Measurements from ENCODE around the gene MAST1. TPM values are rescaled to one million over a fixed set of nuclear protein-coding genes. Genes with fewer than 3 reads are reported as not detected.
"Not testable (repeated sequence)": the region's sequence is repeated elsewhere in the genome, so short reads cannot be mapped to it uniquely, and the experiment has no call there.

Gene MAST1
- 0.36 TPM for total RNA-seq

GRCh38 chr19:12838182-12838885 lies at the start of gene MAST1:
Gene MAST1, plus strand, starts transcription at chr19:12838515. Its CDS starts 58 bp downstream, at chr19:12838573.
- no peak for DNase-seq (ENCODE audit: low spot score)

DNA sequence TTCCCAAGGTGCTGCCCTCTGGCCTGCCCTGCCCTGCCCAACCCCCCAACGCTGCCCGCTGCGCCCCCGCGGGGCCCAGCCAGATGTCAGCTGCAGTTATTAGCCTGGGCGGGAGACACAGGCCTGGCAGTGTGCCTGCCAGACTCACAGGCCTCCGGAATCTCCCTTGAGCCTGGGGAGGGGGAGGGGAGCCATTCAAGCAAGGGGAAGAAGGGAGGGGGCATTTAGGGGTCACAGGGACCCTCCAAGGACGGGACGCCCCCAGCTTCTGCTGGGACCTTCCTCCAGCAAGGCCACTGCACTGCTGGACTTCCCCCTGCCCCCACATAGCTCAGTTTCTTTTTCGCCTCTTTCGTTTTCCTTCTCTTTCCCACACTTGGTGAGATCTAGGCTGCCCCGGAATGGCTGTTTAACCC lies 49.6 kb upstream of the MAST1 start:
- peak; percentile 80 for DNase-seq (ENCODE audit: low spot score)

- no peak for DNase-seq (ENCODE audit: low spot score)
Measured at GRCh38 chr19:12789098-12789903, 49.0 kb upstream of the MAST1 start.

DNA sequence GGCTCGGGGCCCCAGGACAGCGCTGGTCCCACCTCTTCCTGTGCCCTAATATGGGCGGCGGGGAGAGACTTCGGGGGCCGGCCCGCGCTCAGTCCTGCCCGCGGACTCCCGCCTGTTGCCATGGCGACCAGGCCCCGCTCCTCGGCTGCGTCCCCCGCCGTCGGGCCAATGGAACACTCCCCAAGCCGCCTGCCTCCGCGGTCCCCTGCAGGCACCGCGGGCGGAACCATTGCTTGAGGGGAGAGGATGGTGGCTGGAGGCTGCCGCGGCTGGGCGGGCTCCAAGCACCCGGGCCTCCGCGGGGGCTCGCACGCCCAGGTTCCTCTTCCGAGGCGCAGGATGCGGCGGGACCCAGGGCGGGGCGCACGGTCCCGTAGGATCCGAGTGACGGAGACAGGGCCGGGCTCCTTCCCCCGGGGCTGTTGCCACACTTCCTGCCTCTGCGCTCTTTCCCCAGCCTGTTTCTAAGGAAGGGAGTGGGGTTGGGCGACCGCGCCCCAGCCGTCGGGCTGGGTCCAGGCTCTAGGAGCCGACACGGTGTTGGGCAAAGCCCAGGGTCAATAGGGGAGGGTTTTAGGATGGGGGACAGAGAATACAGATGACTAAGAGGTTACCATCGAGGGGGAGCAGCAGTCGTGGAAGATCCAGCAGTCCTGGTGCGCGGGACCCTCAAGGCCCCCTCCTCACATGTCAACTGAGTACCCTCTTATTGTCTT lies 48.3 kb upstream of the MAST1 start:
- peak; percentile 97 for DNase-seq (ENCODE audit: low spot score)

- peak; percentile 55 for DNase-seq (ENCODE audit: low spot score)
Measured at GRCh38 chr19:12790628-12791344, 47.5 kb upstream of the MAST1 start.

GRCh38 chr19:12791345-12792050 lies 46.8 kb upstream of the MAST1 start, which contains the start of gene JUNB:
Gene JUNB, plus strand, starts transcription at chr19:12791486. Its CDS starts 286 bp downstream, at chr19:12791772.
- DNase-seq (ENCODE audit: low spot score) = peak; percentile 99

GRCh38 chr19:12792051-12792852 lies 46.1 kb upstream of the MAST1 start:
- peak; percentile 78 for DNase-seq (ENCODE audit: low spot score)

DNA sequence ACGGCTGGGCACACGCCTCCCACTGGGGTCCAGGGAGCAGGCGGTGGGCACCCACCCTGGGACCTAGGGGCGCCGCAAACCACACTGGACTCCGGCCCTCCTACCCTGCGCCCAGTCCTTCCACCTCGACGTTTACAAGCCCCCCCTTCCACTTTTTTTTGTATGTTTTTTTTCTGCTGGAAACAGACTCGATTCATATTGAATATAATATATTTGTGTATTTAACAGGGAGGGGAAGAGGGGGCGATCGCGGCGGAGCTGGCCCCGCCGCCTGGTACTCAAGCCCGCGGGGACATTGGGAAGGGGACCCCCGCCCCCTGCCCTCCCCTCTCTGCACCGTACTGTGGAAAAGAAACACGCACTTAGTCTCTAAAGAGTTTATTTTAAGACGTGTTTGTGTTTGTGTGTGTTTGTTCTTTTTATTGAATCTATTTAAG lies 45.4 kb upstream of the MAST1 start:
- peak; percentile 53 for DNase-seq (ENCODE audit: low spot score)

DNA sequence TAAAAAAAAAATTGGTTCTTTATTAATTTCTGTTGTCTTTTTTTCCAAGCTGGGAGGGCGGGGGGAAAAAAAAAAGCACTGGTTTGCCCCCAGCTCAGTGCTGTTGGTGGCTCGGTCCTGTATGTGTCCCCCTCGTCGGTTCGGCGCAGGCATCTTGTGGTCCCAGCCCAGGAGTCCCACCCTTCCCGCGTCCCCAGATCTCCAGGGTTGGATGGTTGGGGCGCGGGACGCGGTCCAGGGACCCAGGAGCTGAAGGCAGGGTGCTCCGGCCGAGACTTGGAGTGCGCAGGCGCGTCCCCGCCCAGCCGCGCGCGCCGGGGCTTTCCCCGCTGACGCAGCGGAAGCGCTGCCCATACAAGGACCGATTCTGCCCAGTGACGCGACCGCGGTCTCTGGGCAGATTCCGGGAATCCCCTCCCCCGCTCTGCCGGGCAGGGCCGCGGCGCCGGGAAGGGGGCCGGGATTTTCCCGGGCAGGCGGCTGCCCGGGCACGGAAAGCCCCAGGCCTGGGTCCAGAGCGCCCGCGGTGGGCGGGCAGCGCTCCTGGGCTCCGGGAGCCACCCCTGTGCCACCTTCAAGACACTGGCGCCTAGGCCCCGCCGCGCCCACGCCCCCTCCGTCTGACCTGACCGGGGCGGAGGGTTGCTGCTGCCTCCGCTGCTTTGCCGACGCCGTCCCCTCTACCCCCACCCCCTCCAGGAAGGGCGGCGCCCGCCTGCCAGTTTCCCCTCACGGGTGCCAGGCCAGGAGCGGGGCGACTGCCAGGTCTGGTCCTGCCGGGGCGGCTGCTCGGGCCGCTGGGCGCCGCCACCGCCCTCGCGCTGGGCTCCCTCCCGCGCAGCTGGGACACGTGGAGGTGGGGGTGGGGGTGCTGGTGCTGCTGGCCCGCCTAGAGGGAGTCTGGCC lies 44.8 kb upstream of the MAST1 start:
- peak; percentile 94 for DNase-seq (ENCODE audit: low spot score)

DNA sequence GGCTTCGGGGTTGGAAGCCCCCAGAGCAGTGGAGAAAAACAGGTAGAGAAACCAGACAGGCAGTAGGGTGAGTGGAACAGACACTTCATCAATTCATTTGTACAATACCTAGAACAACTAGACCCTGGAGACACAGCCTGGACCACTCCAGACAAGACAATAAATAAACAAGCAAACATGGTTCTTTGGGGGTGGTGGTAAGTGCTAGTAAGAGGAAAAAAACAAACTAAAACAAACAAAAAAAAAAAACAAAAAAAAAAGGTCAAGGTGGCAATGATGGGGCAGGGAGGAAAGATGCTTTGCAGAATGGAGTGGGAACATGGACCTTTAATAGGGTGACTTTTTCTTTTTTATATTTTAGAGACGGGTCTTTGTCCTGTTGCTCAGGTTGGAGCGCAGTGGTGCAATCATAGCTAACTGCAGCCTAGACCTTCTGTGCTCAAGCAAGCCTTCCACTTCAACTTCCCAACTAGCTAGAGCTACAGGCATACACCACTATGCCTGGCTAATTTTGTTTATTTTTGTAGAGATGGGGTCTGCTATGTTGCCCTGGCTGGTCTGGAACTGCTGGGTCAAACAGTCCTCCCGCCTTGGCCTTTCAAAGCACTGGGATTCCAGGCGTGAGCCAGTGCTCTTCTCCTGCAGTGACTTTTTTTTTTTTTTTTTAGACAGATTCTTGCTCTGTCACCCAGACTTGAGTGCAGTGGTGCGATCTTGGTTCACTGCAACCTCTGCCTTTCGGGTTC lies 43.9 kb upstream of the MAST1 start:
- DNase-seq (ENCODE audit: low spot score) = peak; percentile 45

GRCh38 chr19:12794971-12795381 lies 43.3 kb upstream of the MAST1 start:
- DNase-seq (ENCODE audit: low spot score) = no peak

DNA sequence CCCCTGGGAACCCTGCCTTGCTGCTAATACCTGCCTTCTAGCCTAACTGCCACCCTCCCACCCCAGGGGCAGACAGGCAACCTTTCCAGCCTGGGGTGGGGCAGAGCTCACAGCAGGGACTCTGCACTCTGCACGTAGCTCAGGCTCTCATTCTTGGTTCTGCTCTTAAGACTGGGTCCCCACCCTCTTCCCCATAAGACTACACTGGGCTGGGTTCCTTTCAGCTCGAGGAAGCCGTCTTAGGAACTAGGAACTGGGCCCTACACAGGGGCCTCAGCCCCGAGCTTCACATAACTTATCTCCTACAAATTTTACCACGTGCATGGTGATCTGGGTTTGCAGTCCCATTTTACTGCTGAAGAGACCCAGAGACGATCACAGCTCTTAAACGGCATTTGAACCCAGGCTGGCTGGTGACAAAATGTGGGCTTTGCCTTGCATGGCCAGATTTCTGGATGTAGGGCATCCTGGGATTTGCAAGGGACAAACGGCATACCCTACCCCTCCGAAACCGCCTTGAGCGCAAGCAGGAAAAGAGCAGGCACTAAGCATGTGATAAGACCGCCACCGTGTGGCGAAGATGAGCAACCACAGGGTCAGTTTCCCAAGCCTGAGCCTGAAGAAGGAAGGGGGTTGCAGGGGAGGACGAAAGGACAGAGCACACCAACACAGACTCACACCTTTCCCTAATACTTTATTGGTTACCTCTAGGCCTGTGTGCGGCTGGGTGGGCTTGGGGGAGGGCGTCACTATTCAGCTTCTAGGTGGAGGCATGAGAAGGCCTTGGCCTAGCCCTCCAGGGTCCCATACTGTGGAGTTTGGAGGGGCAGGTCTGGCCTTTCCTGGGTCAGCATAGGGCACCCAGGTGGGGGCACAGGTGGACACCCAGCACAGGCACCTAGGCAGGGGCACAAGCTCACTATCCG lies 41.9 kb upstream of the MAST1 start:
- DNase-seq (ENCODE audit: low spot score) = peak; percentile 83

GRCh38 chr19:12797141-12797587 lies 41.2 kb upstream of the MAST1 start:
- no peak for DNase-seq (ENCODE audit: low spot score)

GRCh38 chr19:12797607-12798006 lies 40.7 kb upstream of the MAST1 start:
- DNase-seq (ENCODE audit: low spot score) = not testable (repeated sequence)

- no peak for DNase-seq (ENCODE audit: low spot score)
Measured at GRCh38 chr19:12799742-12800465, 38.4 kb upstream of the MAST1 start.

GRCh38 chr19:12800466-12800770 lies 37.9 kb upstream of the MAST1 start:
- no peak for DNase-seq (ENCODE audit: low spot score)

Data from ureter (tissue), 1 donor.